Adrenal gland (tissue), 12 donors: Measurements from ENCODE around the gene LRCH1. TPM values are rescaled to one million over a fixed set of nuclear protein-coding genes. Genes with fewer than 3 reads are reported as not detected.

Source experiments
- DNase-seq, 7 donors: peaks; one replicate each; pipeline ENCODE4 v3.0.0-alpha.2; 2019 to 2020
- H3K27ac ChIP-seq, 5 donors: fragments of 200-600 bp; sonication (generic) in 4 of 5; 1 replicate in 3 of 5; 2 replicates in 2 of 5; pipeline versions ENCODE4 v1.5.1 to v1.8.0; 2016 to 2020; ENCODE audit warnings: mild to moderate bottlenecking in 1 of 5
- H3K27me3 ChIP-seq: fragments of 200-600 bp; 2 replicates; pipeline ENCODE4 v1.8.0; 2021
- H3K36me3 ChIP-seq, 2 donors: fragments of 200-600 bp; replicated peaks in 1 of 2; 1 replicate in 1 of 2; 2 replicates in 1 of 2; pipeline versions ENCODE4 v1.5.1 to v1.8.0; 2018 to 2022
- H3K4me1 ChIP-seq, 2 donors: fragments of 200-600 bp; replicated peaks in 1 of 2; 1 replicate in 1 of 2; 2 replicates in 1 of 2; pipeline versions ENCODE4 v1.5.1 to v1.8.0; 2018 to 2021
- H3K4me3 ChIP-seq, 4 donors: fragments of 200-600 bp; sonication (generic) in 3 of 4; one replicate each; pipeline ENCODE4 v1.5.1; 2016 to 2018
- H3K9me3 ChIP-seq, 3 donors: fragments of 200-600 bp; sonication (generic) in 1 of 3; replicated peaks in 1 of 3; 1 replicate in 2 of 3; 2 replicates in 1 of 3; pipeline versions ENCODE4 v1.5.1 to v1.8.0; 2016 to 2021
- CTCF ChIP-seq, 6 experiments: fragments of 450-650 bp in 4 of 6; fragments of 200-600 bp in 2 of 6; sonication (generic) in 1 of 6; IDR thresholded peaks; 1 replicate in 5 of 6; 2 replicates in 1 of 6; pipeline versions ENCODE4 v1.5.1 to v1.8.0; 2016 to 2021; ENCODE audit warnings: antibody characterized with exemption in 6 of 6, mild to moderate bottlenecking in 2 of 6, moderate library complexity in 1 of 6
- POLR2A ChIP-seq, 2 donors: fragments of 450-650 bp; IDR thresholded peaks; one replicate each; pipeline ENCODE4 v1.6.1; 2017; ENCODE audit warnings: antibody characterized with exemption in 2 of 2, mild to moderate bottlenecking in 2 of 2, moderate library complexity in 1 of 2
- WGBS, 4 donors: extraction: QIAGEN DNeasy Blood & Tissue Kit in 2 of 4; methylation state at CpG; one replicate each; pipeline versions ENCODE4 v1.1.5 to v1.1.7; 2013 to 2017; 5-methylcytosine and 5-hydroxymethylcytosine counted together
- intact Hi-C, 2 donors: fragments of 100-400 bp; cut with DNase I; formaldehyde crosslinking; loops; one replicate each; pipeline versions ENCODE4 v1.14.1 to v1.15.0; 2022 to 2023
- polyA plus RNA-seq, 3 donors: library from polyadenylated mRNA; stranded (reverse); fragments of 200-250 nt in 2 of 3; fragments of 350-450 nt in 1 of 3; fragmentation: Illumina TruSeq in 1 of 3; extraction: RNeasy Lipid Tissue Mini Kit (QIAGEN cat#74804) in 1 of 3; gene quantifications; one replicate each; pipeline ENCODE4 v1.2.3, GENCODE V29; 2013 to 2014
- total RNA-seq, 9 donors: library from RNA; depleted of rRNA in 4 of 9; stranded (reverse); fragments of >200 nt in 4 of 9; fragments of 120-200 nt in 1 of 9; fragmentation: NEBNext Ultra II Directional in 1 of 9; extraction: Animal tissue kit (Norgen Biotek cat#: 25700) in 1 of 9; gene quantifications; one replicate each; pipeline versions ENCODE4 v1.1.0 to v1.2.4, GENCODE V29; 2013 to 2023
- donor health status: healthy with polysubstance abuse.
- donor health status: Bipolar disorder and iron deficiency.
- donor health status: DM: yes; HTN: yes; CAD: no.
- donor health status: DM: no; HTN: no; CAD: no.
- donor health status: DM: no; HTN: no; CAD: no.
- donor health status: DM: yes; HTN: yes; CAD: no.

LRCH1 gene
- total and polyA plus RNA-seq, 12 donors, result 2.8 to 13.6 (median 8.4) TPM

- no peak overlapping the region for H3K27ac ChIP-seq
- H3K9me3 ChIP-seq, result no peaks in the 10 kb centered on the region
- TF ChIP-seq CTCF (IDR thresholded peaks at IDR 0.05) (no peak), POLR2A (IDR thresholded peaks at IDR 0.05) (no peak)
- H3K4me1 ChIP-seq, result peaks cover 5 to 33% of the 10 kb centered on the region in 2 donors
- no peak overlapping the region for H3K4me3 ChIP-seq
- 96 to 98% (median 98%) methylated on average over 3 of the region's 3 CpGs for WGBS, 4 donors
- no peaks in the 10 kb centered on the region for H3K36me3 ChIP-seq
- intact Hi-C loops, result no loop called here
- no peak for DNase-seq
- H3K27me3 ChIP-seq, result no peaks in the 10 kb centered on the region
Measured at GRCh38 chr13:46664195-46664594, 111.2 kb downstream of the LRCH1 start.

GRCh38 chr13:46665248-46665632, 112.3 kb downstream of the LRCH1 start:
- no peak overlapping the region for H3K4me3 ChIP-seq
- no peaks in the 10 kb centered on the region for H3K9me3 ChIP-seq
- DNase-seq, result no peak
- no peak overlapping the region for H3K27ac ChIP-seq
- intact Hi-C loops, result no loop called here
- peaks cover 5 to 33% of the 10 kb centered on the region in 2 donors for H3K4me1 ChIP-seq
- TF ChIP-seq CTCF (IDR thresholded peaks at IDR 0.05), result no peak
- TF ChIP-seq POLR2A (IDR thresholded peaks at IDR 0.05), result no peak
- H3K27me3 ChIP-seq, result no peaks in the 10 kb centered on the region
- no peaks in the 10 kb centered on the region for H3K36me3 ChIP-seq

- TF ChIP-seq CTCF (IDR thresholded peaks at IDR 0.05) (no peak), POLR2A (IDR thresholded peaks at IDR 0.05) (no peak)
- no peaks in the 10 kb centered on the region for H3K9me3 ChIP-seq
- WGBS, 4 donors, result 60 to 70% (median 62%) methylated on average over 7 of the region's 7 CpGs
- no peaks in the 10 kb centered on the region for H3K36me3 ChIP-seq
- H3K27ac ChIP-seq, result peak overlapping the region in 1 of 5 donors; percentile 27
- peaks cover 5 to 33% of the 10 kb centered on the region in 2 donors for H3K4me1 ChIP-seq
- no peak overlapping the region for H3K4me3 ChIP-seq
- no peak for DNase-seq
- intact Hi-C loops, result no loop called here
- no peaks in the 10 kb centered on the region for H3K27me3 ChIP-seq
Measured at GRCh38 chr13:46665633-46666482, 112.9 kb downstream of the LRCH1 start.

GRCh38 chr13:46666727-46667456, 113.9 kb downstream of the LRCH1 start:
- intact Hi-C loops, result no loop called here

More at GRCh38 chr13:46666727-46667456, 113.9 kb downstream of the LRCH1 start:
- Histone ChIP-seq H3K9me3 (no peaks in the 10 kb centered on the region), H3K27ac (peak overlapping the region in 1 of 5 donors; percentile 6), H3K27me3 (no peaks in the 10 kb centered on the region), H3K36me3 (no peaks in the 10 kb centered on the region), H3K4me3 (no peak overlapping the region), H3K4me1 (peaks cover 5 to 33% of the 10 kb centered on the region in 2 donors)
- TF ChIP-seq POLR2A (IDR thresholded peaks at IDR 0.05) (no peak), CTCF (IDR thresholded peaks at IDR 0.05) (no peak)
- whole genome bisulfite sequencing, 4 donors, result 85 to 88% (median 87%) methylated on average over 3 of the region's 3 CpGs
- no peak for DNase-seq
